Measurements from ENCODE around the gene THSD7A. TPM values are rescaled to one million over a fixed set of nuclear protein-coding genes. Genes with fewer than 3 reads are reported as not detected.

The THSD7A gene
- total and polyA plus RNA-seq, 2 of the 8 experiments (the other 6 are each of a cell fraction or from before 2014, with no cell fraction given) = 0.44 to 1.2 TPM

DNA sequence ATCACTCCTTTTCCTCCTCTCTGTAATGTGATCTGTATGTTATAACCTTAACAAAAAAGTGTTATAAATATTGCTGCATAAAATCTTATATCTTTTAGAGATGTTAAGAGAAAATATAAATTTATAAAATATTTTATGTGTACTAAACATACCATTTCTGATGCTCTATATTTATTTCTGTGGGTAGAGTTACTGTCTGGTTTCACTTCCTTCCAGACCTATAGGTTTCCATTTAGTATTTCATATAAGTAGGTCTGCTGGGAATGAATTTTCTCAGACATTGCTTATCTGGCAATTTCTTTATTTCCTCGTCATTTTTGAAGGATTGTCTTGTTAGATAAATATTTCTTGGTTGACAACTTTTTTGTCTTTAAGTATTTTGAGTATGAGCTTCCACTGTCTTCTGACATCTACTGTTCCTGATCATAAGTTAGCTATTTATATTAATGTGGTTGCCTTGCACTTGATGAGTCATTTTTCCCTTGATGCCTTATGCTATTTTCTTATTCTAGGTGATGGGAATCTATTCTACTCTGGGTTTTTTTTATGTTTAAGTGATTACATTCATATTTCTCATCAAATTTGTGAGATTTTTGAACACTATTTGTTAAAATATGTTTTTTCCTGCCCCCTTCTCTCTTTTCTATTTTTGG, 11.2 kb upstream of the THSD7A start:
- Histone ChIP-seq H3K4ac (replicated peaks; ENCODE audit: insufficient read length, low read depth, low read length) (no peak overlapping the region), H4K8ac (ENCODE audit: extremely low read depth, insufficient read depth, low read length) (no peak overlapping the region), H2BK12ac (ENCODE audit: low read depth, low read length) (no peak overlapping the region), H3K4me1 (replicated peaks in 1 of 4; ENCODE audit: control insufficient read depth in 3 of 4, insufficient read depth in 4 of 4, low read length in 3 of 4) (peaks cover 0 to 16% (median 2%) of the 10 kb centered on the region in 4 experiments; a peak in 2 of 7 replicates), H2AK5ac (ENCODE audit: low read depth, low read length) (no peak overlapping the region), H3K79me1 (ENCODE audit: low read depth, low read length) (no peaks in the 10 kb centered on the region), H3K36me3 (ENCODE audit: control insufficient read depth in 2 of 4, insufficient read depth in 4 of 4, low read length in 3 of 4) (no peaks in the 10 kb centered on the region; a peak in 1 of 8 replicates), H3K4me3 (ENCODE audit: extremely low read depth in 1 of 4, insufficient read depth in 2 of 4, low read depth in 3 of 4, low read length in 4 of 4) (no peak overlapping the region), H2BK15ac (ENCODE audit: low read length) (no peak overlapping the region), H3K18ac (ENCODE audit: extremely low read depth, low read length) (no peak overlapping the region), H2AFZ (ENCODE audit: low read length) (no peak overlapping the region), H4K91ac (replicated peaks; ENCODE audit: insufficient read length, low read length) (no peak overlapping the region), H3K14ac (ENCODE audit: insufficient read length) (no peak overlapping the region), H3K23ac (ENCODE audit: insufficient read length) (no peak overlapping the region), H3K56ac (replicated peaks; ENCODE audit: insufficient read length, low read depth, low read length) (no peak overlapping the region), H3K79me2 (ENCODE audit: control insufficient read depth in 1 of 2, insufficient read depth in 2 of 2, low read length in 2 of 2) (no peaks in the 10 kb centered on the region), H3K9ac (replicated peaks in 1 of 4; ENCODE audit: extremely low read depth in 1 of 4, low read depth in 3 of 4, low read length in 3 of 4) (no peak overlapping the region), H4K20me1 (replicated peaks in 1 of 2; ENCODE audit: control insufficient read depth in 1 of 2, insufficient read depth in 2 of 2, low read length in 2 of 2) (no peaks in the 10 kb centered on the region), H2BK120ac (replicated peaks; ENCODE audit: low read depth, low read length) (no peak overlapping the region), H2BK20ac (ENCODE audit: low read length) (no peak overlapping the region), H3K27ac (ENCODE audit: low read depth, low read length) (no peak overlapping the region), H4K5ac (ENCODE audit: insufficient read length, low read depth, low read length) (no peak overlapping the region), H3K27me3 (replicated peaks in 1 of 4; ENCODE audit: control insufficient read depth in 3 of 4, extremely low read depth in 1 of 4, insufficient read depth in 3 of 4, low read length in 3 of 4) (no peaks in the 10 kb centered on the region), H3K9me3 (ENCODE audit: insufficient read depth in 2 of 2, low read depth in 1 of 2, low read length in 1 of 2) (no peaks in the 10 kb centered on the region), H3K4me2 (ENCODE audit: insufficient read depth in 1 of 2, low read depth in 2 of 2, low read length in 2 of 2) (no peak overlapping the region), H2BK5ac (ENCODE audit: low read depth, low read length) (no peak overlapping the region), H3K23me2 (ENCODE audit: low read depth, low read length) (no peaks in the 10 kb centered on the region)
- DNase-seq (ENCODE audit: low read depth in 1 of 2, low spot score in 2 of 2) = no peak
- ChIA-PET POLR2A (ENCODE audit: partially characterized antibody) (no interaction called here), CTCF (ENCODE audit: partially characterized antibody) (no interaction called here)
- TF ChIP-seq JUN (IDR thresholded peaks at IDR 0.05; ENCODE audit: low read depth, low read length) (no peak), EZH2 (IDR thresholded peaks at IDR 0.05; ENCODE audit: low read depth, low read length, severe bottlenecking) (no peak), KDM1A (IDR thresholded peaks at IDR 0.05; ENCODE audit: borderline replicate concordance, low read length) (no peak), TBP (IDR thresholded peaks at IDR 0.05; ENCODE audit: low read depth, low read length) (no peak), NRF1 (IDR thresholded peaks at IDR 0.05; ENCODE audit: low read depth, low read length) (no peak), HDAC6 (IDR thresholded peaks at IDR 0.05; ENCODE audit: low read depth, low read length) (no peak), SIN3A (conservative IDR thresholded peaks at IDR 0.05 in 1 of 2, IDR thresholded peaks at IDR 0.05 in 1 of 2; ENCODE audit: low read depth in 1 of 2, low read length in 2 of 2) (no peak)
- WGBS, 2 experiments (ENCODE audit: extremely low coverage in 1 of 2, insufficient coverage in 1 of 2, insufficient read length in 1 of 2, insufficient replicate concordance in 2 of 2, low coverage in 1 of 2, low lambda C conversion rate in 2 of 2, missing lambda C conversion rate in 1 of 2) = 86% methylated on average over 1 of the region's 1 CpG; no CpG with 5 or more reads in 1 of the 2 experiments
- FAIRE-seq = no peak

All from H1 (cell line).